Fibroblast of mammary gland (primary cell): ENCODE data around the gene CDC25B.

Experiments
- DNase-seq: peaks from one replicate; pipeline ENCODE4 v3.0.0-alpha.2; 2010; ENCODE audit warnings: low read depth
- H3K4me3 ChIP-seq: 2 replicates; pipeline ENCODE4 v1.5.1; 2011; ENCODE audit warnings: low read depth, mild to moderate bottlenecking, low read length, moderate library complexity; ENCODE audit not compliant: control insufficient read depth
- CTCF ChIP-seq: conservative IDR thresholded peaks from 2 replicates; pipeline ENCODE4 v1.5.1; 2011; ENCODE audit warnings: low read depth, low read length, inconsistent platforms; ENCODE audit not compliant: control insufficient read depth, insufficient read depth

CDC25B gene

GRCh38 chr20:3795511-3796468 lies at the start of gene CDC25B:
TSS of gene CDC25B (plus strand) at chr20:3796310. CDS start at chr20:3796532, 222 bp downstream.
- DNase-seq = peak; percentile 91
- TF ChIP-seq CTCF = peak; percentile 20

GRCh38 chr20:3747471-3747870 lies 48.6 kb upstream of the CDC25B start:
- no peak overlapping the region for H3K4me3 ChIP-seq

More at GRCh38 chr20:3795511-3796468, at the start of gene CDC25B:
- H3K4me3 ChIP-seq = peak within 1 kb of the TSS; percentile 74

GRCh38 chr20:3748073-3748472 lies 48.0 kb upstream of the CDC25B start:
- H3K4me3 ChIP-seq = no peak overlapping the region
- no peak for DNase-seq
- TF ChIP-seq CTCF = no peak

More at GRCh38 chr20:3747471-3747870, 48.6 kb upstream of the CDC25B start:
- no peak for DNase-seq
- TF ChIP-seq CTCF = no peak

- DNase-seq = no peak
- no peak for TF ChIP-seq CTCF
- H3K4me3 ChIP-seq = no peak overlapping the region
Measured at GRCh38 chr20:3749087-3749688, 46.9 kb upstream of the CDC25B start.

- no peak for DNase-seq
- no peak overlapping the region for H3K4me3 ChIP-seq
- no peak for TF ChIP-seq CTCF
Measured at GRCh38 chr20:3749689-3750531, 46.2 kb upstream of the CDC25B start.

GRCh38 chr20:3751305-3751674 lies 44.8 kb upstream of the CDC25B start:
- TF ChIP-seq CTCF = no peak
- no peak overlapping the region for H3K4me3 ChIP-seq
- no peak for DNase-seq
